ENCODE data around the gene GPR3.

- TF ChIP-seq CTCF (IDR thresholded peaks at IDR 0.05) (peak; percentile 95), SIN3A (IDR thresholded peaks at IDR 0.05; ENCODE audit: borderline replicate concordance, insufficient read depth, low read depth, low read length) (no peak)
Measured at GRCh38 chr1:27388337-27389005, 4.0 kb upstream of the GPR3 start.

All from Panc1 (cell line).